Stomach (tissue), 4 donors: ENCODE measurements around the gene SLC16A5.
"Not testable (repeated sequence)": the region's sequence is repeated elsewhere in the genome, so short reads cannot be mapped to it uniquely, and the experiment has no call there.

ENCODE experiments used
- CTCF ChIP-seq, 7 experiments: fragments of 450-650 bp in 4 of 7; fragments of 200-600 bp in 3 of 7; sonication (generic) in 3 of 7; IDR thresholded peaks; one replicate each; pipeline ENCODE4 v1.5.1; 2016 to 2019; ENCODE audit warnings: antibody characterized with exemption in 7 of 7, control low read depth in 2 of 7, mild to moderate bottlenecking in 1 of 7
- POLR2A ChIP-seq, 4 donors: fragments of 450-650 bp; IDR thresholded peaks; one replicate each; pipeline ENCODE4 v1.6.1; 2016; ENCODE audit warnings: antibody characterized with exemption in 4 of 4, control low read depth in 2 of 4, mild to moderate bottlenecking in 1 of 4, moderate library complexity in 1 of 4
- POLR2AphosphoS5 ChIP-seq, 3 donors: sonication (generic); formaldehyde crosslinking; IDR thresholded peaks; one replicate each; pipeline ENCODE4 v1.6.1; 2016; ENCODE audit warnings: antibody characterized with exemption in 3 of 3

- not testable (repeated sequence) for TF ChIP-seq CTCF, POLR2AphosphoS5, POLR2A (IDR thresholded peaks at IDR 0.05)
Observed at GRCh38 chr17:75127936-75128335, 40.2 kb downstream of the SLC16A5 start.
